ENCODE results near the gene CLDN11. TPM values are rescaled to one million over a fixed set of nuclear protein-coding genes. Genes with fewer than 3 reads are reported as not detected.

CLDN11 gene
- polyA plus RNA-seq (2013, experiment 1 of 2): 26.2 TPM
- 25.3 TPM for polyA plus RNA-seq (2013, experiment 2 of 2)

DNA sequence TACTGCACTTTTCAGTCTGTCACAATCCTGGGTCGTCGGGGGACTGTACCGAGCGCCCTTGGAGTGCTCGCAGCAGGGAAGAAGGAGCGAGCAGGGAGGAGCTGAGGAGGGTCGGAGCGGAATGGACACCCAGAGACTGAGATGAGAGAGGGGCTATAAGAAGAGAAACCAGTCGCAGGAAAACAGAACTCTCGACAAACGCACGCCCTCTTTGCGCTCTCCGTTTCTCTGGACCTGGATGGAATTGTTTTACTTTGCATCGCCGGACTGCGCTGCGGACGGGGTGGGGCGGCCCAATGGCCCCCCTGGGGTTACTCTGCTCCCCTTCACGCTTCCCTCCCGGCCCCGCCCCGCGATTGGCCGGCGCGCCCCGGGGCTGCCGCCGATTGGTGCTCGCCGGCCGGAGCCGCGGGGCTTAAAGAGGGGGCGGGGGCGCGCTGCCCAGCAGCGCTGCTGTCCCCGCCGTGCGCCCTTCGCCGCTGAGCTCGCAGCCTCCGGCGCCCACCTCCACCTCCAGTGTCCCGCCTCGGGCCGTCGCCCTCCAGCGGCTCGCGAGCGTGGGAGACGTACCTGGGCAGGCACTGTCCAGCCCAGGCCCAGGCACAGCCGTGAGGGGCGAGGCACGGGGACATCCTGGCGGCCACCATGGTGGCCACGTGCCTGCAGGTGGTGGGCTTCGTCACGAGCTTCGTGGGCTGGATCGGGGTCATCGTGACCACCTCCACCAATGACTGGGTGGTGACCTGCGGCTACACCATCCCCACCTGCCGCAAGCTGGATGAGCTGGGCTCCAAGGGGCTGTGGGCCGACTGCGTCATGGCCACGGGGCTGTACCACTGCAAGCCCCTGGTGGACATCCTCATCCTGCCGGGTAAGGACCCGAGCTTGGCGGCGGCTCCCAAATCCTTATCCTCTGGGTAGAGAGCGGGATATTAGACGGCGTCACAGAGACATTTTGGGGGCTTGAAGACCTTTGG, at the start of gene CLDN11:
CLDN11 (plus strand) TSS at position 447 of the 977 bp plus-strand sequence; CDS start at position 646, 199 bp downstream.
- H3K27me3 ChIP-seq (ENCODE audit: insufficient read depth, low read length, poor library complexity): no peaks in the 10 kb centered on the region
- WGBS (ENCODE audit: extremely low coverage, insufficient coverage, low lambda C conversion rate): no CpG with 5 or more reads among the region's 79 CpGs
- no peak within 1 kb of the TSS for H4K8ac ChIP-seq (ENCODE audit: low read depth, low read length)
- H3K27ac ChIP-seq (ENCODE audit: low read depth, low read length): peak within 1 kb of the TSS; percentile 16
- peak within 1 kb of the TSS; percentile 76 for H3K9ac ChIP-seq (ENCODE audit: low read length)
- H2BK15ac ChIP-seq (replicated peaks; ENCODE audit: low read depth): no peak within 1 kb of the TSS
- H3K4me2 ChIP-seq (ENCODE audit: low read length): peak within 1 kb of the TSS; percentile 67
- H3K23ac ChIP-seq (ENCODE audit: low read length): peak within 1 kb of the TSS; percentile 48
- peak within 1 kb of the TSS; percentile 49 for H3K4ac ChIP-seq (ENCODE audit: low read depth, low read length)
- peak within 1 kb of the TSS; percentile 33 for H3K18ac ChIP-seq (ENCODE audit: low read length)
- H3K4me3 ChIP-seq (ENCODE audit: low read length): peak within 1 kb of the TSS; percentile 47
- H2BK120ac ChIP-seq (ENCODE audit: low read depth, low read length): no peak within 1 kb of the TSS
- peaks cover 13% of the 10 kb centered on the region for H3K4me1 ChIP-seq (ENCODE audit: control insufficient read depth, low read depth, low read length)
- H3K79me2 ChIP-seq (ENCODE audit: control insufficient read depth, insufficient read depth, low read length): peaks cover 3% of the 10 kb centered on the region
- no peak within 1 kb of the TSS for H4K5ac ChIP-seq (ENCODE audit: low read length)
- H3K79me1 ChIP-seq (ENCODE audit: low read length): peaks cover 4% of the 10 kb centered on the region
- no peak within 1 kb of the TSS for H2AK5ac ChIP-seq (ENCODE audit: low read length)
- peak within 1 kb of the TSS; percentile 94 for H3K56ac ChIP-seq (ENCODE audit: low read length)
- peak; percentile 70 for DNase-seq
- peak within 1 kb of the TSS; percentile 54 for H2BK5ac ChIP-seq (ENCODE audit: low read length)
- H3K36me3 ChIP-seq (ENCODE audit: control insufficient read depth, insufficient read depth, low read length): no peaks in the 10 kb centered on the region

DNA sequence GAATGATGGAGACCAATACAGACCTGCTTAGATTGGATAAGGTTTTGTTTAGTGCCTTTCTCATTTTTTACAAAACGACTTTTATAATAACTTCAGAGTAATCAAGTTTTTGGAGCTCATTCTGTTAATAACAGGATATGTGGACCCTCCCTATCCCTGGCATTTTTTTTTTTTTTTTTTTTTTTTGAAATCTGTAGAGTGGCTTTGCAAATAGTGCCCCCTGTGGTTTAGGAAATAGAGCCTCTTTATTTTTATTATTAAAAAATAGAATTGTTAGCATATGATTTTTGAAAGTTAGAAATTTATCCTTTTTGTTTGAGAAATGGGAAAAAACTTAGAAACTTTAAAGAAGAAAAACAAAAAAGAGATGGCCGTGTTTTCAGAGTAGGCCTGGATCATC, 49.7 kb upstream of the CLDN11 start:
- no peak for DNase-seq

DNA sequence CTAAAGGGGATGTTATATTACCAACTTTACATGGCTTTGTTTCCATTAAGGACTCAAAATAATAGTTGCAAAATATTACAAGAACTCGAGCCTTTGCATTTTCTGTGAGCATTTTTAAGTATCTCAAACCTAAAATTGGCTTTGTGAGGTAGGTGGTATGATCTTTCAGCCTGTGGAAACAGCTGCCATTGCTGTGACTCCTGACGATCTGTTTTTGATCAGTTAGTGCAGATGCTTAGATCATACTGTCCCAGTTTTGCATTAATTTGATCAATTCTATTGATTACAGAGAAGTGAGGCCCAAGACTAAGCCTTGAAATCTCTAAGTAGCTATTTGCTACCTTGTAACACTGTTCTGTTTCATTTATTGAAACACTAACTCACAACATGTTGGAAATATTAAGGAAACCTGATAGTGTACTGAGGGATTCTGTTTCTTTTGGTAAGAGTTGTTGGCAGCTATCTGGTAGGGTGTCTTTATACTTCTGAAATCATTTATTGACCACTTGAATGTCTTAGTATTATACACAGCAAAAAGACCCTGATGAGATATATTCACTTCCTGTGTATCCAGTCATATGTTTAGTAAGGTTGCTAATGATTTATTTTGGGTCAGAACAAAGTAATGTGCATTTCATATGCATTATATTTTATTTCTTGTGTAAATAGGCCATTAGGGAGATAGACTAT, 46.3 kb upstream of the CLDN11 start:
- Histone ChIP-seq H2BK15ac (replicated peaks; ENCODE audit: low read depth) (no peak overlapping the region), H3K4ac (ENCODE audit: low read depth, low read length) (no peak overlapping the region), H3K4me1 (ENCODE audit: control insufficient read depth, low read depth, low read length) (no peaks in the 10 kb centered on the region), H3K4me3 (ENCODE audit: low read length) (no peak overlapping the region), H3K27me3 (ENCODE audit: insufficient read depth, low read length, poor library complexity) (no peaks in the 10 kb centered on the region), H3K79me1 (ENCODE audit: low read length) (no peaks in the 10 kb centered on the region), H4K5ac (ENCODE audit: low read length) (no peak overlapping the region), H2BK5ac (ENCODE audit: low read length) (no peak overlapping the region), H3K18ac (ENCODE audit: low read length) (no peak overlapping the region), H2AK5ac (ENCODE audit: low read length) (no peak overlapping the region), H3K9ac (ENCODE audit: low read length) (no peak overlapping the region), H3K23ac (ENCODE audit: low read length) (no peak overlapping the region), H2BK120ac (ENCODE audit: low read depth, low read length) (no peak overlapping the region), H4K8ac (ENCODE audit: low read depth, low read length) (no peak overlapping the region), H3K79me2 (ENCODE audit: control insufficient read depth, insufficient read depth, low read length) (peaks cover 70% of the 10 kb centered on the region), H3K56ac (ENCODE audit: low read length) (no peak overlapping the region), H3K4me2 (ENCODE audit: low read length) (no peak overlapping the region), H3K36me3 (ENCODE audit: control insufficient read depth, insufficient read depth, low read length) (no peaks in the 10 kb centered on the region), H3K27ac (ENCODE audit: low read depth, low read length) (no peak overlapping the region)
- no peak for DNase-seq
- no CpG with 5 or more reads among the region's 2 CpGs for WGBS (ENCODE audit: extremely low coverage, insufficient coverage, low lambda C conversion rate)

More for the DNA sequence above, 49.7 kb upstream of the CLDN11 start:
- no peak overlapping the region for H3K56ac ChIP-seq (ENCODE audit: low read length)
- H4K8ac ChIP-seq (ENCODE audit: low read depth, low read length): no peak overlapping the region
- H3K9ac ChIP-seq (ENCODE audit: low read length): no peak overlapping the region
- no peak overlapping the region for H3K4me2 ChIP-seq (ENCODE audit: low read length)
- H3K27ac ChIP-seq (ENCODE audit: low read depth, low read length): no peak overlapping the region
- no peak overlapping the region for H2AK5ac ChIP-seq (ENCODE audit: low read length)
- H3K4me1 ChIP-seq (ENCODE audit: control insufficient read depth, low read depth, low read length): no peaks in the 10 kb centered on the region
- H4K5ac ChIP-seq (ENCODE audit: low read length): no peak overlapping the region
- H3K79me2 ChIP-seq (ENCODE audit: control insufficient read depth, insufficient read depth, low read length): peaks cover 76% of the 10 kb centered on the region
- no peak overlapping the region for H3K23ac ChIP-seq (ENCODE audit: low read length)
- H2BK120ac ChIP-seq (ENCODE audit: low read depth, low read length): no peak overlapping the region
- H2BK5ac ChIP-seq (ENCODE audit: low read length): no peak overlapping the region
- no peak overlapping the region for H3K18ac ChIP-seq (ENCODE audit: low read length)
- no peaks in the 10 kb centered on the region for H3K79me1 ChIP-seq (ENCODE audit: low read length)
- H3K4ac ChIP-seq (ENCODE audit: low read depth, low read length): no peak overlapping the region
- no peak overlapping the region for H3K4me3 ChIP-seq (ENCODE audit: low read length)
- H3K36me3 ChIP-seq (ENCODE audit: control insufficient read depth, insufficient read depth, low read length): no peaks in the 10 kb centered on the region
- WGBS (ENCODE audit: extremely low coverage, insufficient coverage, low lambda C conversion rate): no CpG with 5 or more reads among the region's 2 CpGs
- no peak overlapping the region for H2BK15ac ChIP-seq (replicated peaks; ENCODE audit: low read depth)
- H3K27me3 ChIP-seq (ENCODE audit: insufficient read depth, low read length, poor library complexity): no peaks in the 10 kb centered on the region

DNA sequence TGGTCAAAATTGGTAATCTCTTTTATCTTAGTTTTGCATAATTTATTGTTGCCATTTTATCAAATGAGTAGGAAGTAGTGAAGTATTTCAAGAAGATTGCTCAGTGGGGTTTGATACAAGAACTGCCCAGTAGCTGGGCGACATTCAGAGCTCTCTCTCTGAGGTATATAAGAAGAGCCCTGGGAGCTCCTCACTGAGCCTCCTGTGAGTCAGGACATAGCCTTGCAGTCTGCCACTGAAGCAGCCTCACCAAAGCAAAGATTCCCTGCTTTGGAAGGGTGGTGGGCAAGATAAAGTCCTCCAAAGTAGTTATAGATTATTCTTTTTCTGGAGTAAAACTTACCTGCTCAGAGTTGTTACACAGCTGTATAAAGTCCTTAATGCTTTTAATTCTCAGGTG, 35.1 kb upstream of the CLDN11 start:
- Histone ChIP-seq H2BK15ac (replicated peaks; ENCODE audit: low read depth) (no peak overlapping the region), H3K56ac (ENCODE audit: low read length) (no peak overlapping the region), H2AK5ac (ENCODE audit: low read length) (no peak overlapping the region), H3K27me3 (ENCODE audit: insufficient read depth, low read length, poor library complexity) (no peaks in the 10 kb centered on the region), H4K5ac (ENCODE audit: low read length) (no peak overlapping the region), H3K4ac (ENCODE audit: low read depth, low read length) (no peak overlapping the region), H2BK120ac (ENCODE audit: low read depth, low read length) (no peak overlapping the region), H3K4me2 (ENCODE audit: low read length) (no peak overlapping the region), H3K79me1 (ENCODE audit: low read length) (peaks cover 2% of the 10 kb centered on the region), H3K4me3 (ENCODE audit: low read length) (no peak overlapping the region), H3K18ac (ENCODE audit: low read length) (no peak overlapping the region), H3K36me3 (ENCODE audit: control insufficient read depth, insufficient read depth, low read length) (peaks cover 1% of the 10 kb centered on the region), H2BK5ac (ENCODE audit: low read length) (no peak overlapping the region), H3K79me2 (ENCODE audit: control insufficient read depth, insufficient read depth, low read length) (peaks cover 31% of the 10 kb centered on the region), H3K27ac (ENCODE audit: low read depth, low read length) (no peak overlapping the region), H4K8ac (ENCODE audit: low read depth, low read length) (no peak overlapping the region), H3K9ac (ENCODE audit: low read length) (no peak overlapping the region), H3K4me1 (ENCODE audit: control insufficient read depth, low read depth, low read length) (no peaks in the 10 kb centered on the region), H3K23ac (ENCODE audit: low read length) (no peak overlapping the region)
- DNase-seq: no peak
- WGBS (ENCODE audit: extremely low coverage, insufficient coverage, low lambda C conversion rate): no CpG with 5 or more reads among the region's 1 CpG

DNA sequence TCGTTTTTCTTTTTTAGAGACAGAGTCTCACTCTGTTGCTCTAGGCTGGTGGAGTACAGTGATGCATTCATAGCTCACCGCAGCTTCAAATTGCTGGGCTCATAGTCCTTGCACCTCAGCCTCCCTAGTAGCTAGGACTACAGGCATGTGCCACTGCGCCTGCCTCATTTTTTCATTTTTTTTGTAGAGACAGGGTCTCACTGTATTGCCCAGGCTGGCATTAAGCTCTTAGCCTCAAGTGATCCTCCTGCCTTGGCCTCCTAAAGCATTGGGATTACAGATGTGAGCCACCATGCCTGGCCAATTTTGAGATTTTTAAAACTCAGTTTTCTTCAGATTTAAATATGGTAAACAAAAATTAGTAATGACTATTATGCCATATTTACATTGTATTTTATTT, 32.2 kb upstream of the CLDN11 start:
- H2BK15ac ChIP-seq (replicated peaks; ENCODE audit: low read depth): no peak overlapping the region
- H3K56ac ChIP-seq (ENCODE audit: low read length): no peak overlapping the region
- no peak overlapping the region for H2BK120ac ChIP-seq (ENCODE audit: low read depth, low read length)
- H3K36me3 ChIP-seq (ENCODE audit: control insufficient read depth, insufficient read depth, low read length): peaks cover 1% of the 10 kb centered on the region
- H3K23ac ChIP-seq (ENCODE audit: low read length): no peak overlapping the region
- H3K79me1 ChIP-seq (ENCODE audit: low read length): no peaks in the 10 kb centered on the region
- H3K27me3 ChIP-seq (ENCODE audit: insufficient read depth, low read length, poor library complexity): no peaks in the 10 kb centered on the region
- no peak overlapping the region for H3K9ac ChIP-seq (ENCODE audit: low read length)
- no peak overlapping the region for H3K4ac ChIP-seq (ENCODE audit: low read depth, low read length)
- H3K79me2 ChIP-seq (ENCODE audit: control insufficient read depth, insufficient read depth, low read length): peaks cover 15% of the 10 kb centered on the region
- no peak for DNase-seq
- H2AK5ac ChIP-seq (ENCODE audit: low read length): no peak overlapping the region
- no peak overlapping the region for H4K5ac ChIP-seq (ENCODE audit: low read length)
- H4K8ac ChIP-seq (ENCODE audit: low read depth, low read length): no peak overlapping the region
- H2BK5ac ChIP-seq (ENCODE audit: low read length): no peak overlapping the region
- no peak overlapping the region for H3K4me2 ChIP-seq (ENCODE audit: low read length)
- no peak overlapping the region for H3K18ac ChIP-seq (ENCODE audit: low read length)
- H3K4me1 ChIP-seq (ENCODE audit: control insufficient read depth, low read depth, low read length): no peaks in the 10 kb centered on the region
- no peak overlapping the region for H3K27ac ChIP-seq (ENCODE audit: low read depth, low read length)
- no CpG with 5 or more reads among the region's 3 CpGs for WGBS (ENCODE audit: extremely low coverage, insufficient coverage, low lambda C conversion rate)
- H3K4me3 ChIP-seq (ENCODE audit: low read length): no peak overlapping the region
